ENCODE results near the gene THOC6.

DNA sequence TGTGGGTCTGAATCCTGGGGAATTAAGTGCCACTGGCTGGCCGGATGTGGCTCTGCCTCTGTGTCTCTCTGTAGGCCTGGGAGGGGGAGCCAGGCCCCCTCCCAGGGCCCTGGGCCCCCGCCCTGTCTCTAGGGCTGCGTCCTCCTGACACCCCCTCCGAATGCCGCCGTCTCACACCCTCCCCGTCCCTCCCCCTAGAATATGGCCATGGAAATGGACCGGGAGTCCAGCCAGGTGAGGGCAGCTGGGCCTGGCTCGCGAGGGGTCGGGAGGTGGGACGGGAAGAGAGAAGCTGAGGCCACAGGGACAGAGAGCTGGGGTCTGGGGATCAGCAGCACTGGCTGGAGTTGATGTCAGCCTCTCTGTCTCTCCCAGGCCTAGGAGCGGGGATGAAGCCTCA is 27.5 kb upstream of the THOC6 start:
- TF ChIP-seq POLR2A (IDR thresholded peaks at IDR 0.05), result no peak
- TF ChIP-seq, protein P1, sequence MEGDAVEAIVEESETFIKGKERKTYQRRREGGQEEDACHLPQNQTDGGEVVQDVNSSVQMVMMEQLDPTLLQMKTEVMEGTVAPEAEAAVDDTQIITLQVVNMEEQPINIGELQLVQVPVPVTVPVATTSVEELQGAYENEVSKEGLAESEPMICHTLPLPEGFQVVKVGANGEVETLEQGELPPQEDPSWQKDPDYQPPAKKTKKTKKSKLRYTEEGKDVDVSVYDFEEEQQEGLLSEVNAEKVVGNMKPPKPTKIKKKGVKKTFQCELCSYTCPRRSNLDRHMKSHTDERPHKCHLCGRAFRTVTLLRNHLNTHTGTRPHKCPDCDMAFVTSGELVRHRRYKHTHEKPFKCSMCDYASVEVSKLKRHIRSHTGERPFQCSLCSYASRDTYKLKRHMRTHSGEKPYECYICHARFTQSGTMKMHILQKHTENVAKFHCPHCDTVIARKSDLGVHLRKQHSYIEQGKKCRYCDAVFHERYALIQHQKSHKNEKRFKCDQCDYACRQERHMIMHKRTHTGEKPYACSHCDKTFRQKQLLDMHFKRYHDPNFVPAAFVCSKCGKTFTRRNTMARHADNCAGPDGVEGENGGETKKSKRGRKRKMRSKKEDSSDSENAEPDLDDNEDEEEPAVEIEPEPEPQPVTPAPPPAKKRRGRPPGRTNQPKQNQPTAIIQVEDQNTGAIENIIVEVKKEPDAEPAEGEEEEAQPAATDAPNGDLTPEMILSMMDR (IDR thresholded peaks at IDR 0.05), result no peak
